Liver (tissue), 3 donors: ENCODE data around the gene ZNF695.

Experiments used
- RAD21 ChIP-seq, 2 donors: IDR thresholded peaks; 2 replicates each; pipeline ENCODE4 v1.6.1; 2016; ENCODE audit warnings: antibody characterized with exemption in 2 of 2, mild to moderate bottlenecking in 2 of 2
- RXRA ChIP-seq, 2 donors: IDR thresholded peaks; 2 replicates each; pipeline ENCODE4 v1.6.1; 2017 to 2018; ENCODE audit warnings: antibody characterized with exemption in 2 of 2, mild to moderate bottlenecking in 1 of 2
- TF ChIP-seq, protein P1 (sequence below): IDR thresholded peaks from 2 replicates; pipeline ENCODE4 v1.6.1; 2016; ENCODE audit warnings: antibody characterized with exemption, mild to moderate bottlenecking
- TF ChIP-seq, protein P2 (sequence below): fragments of 150-350 bp; IDR thresholded peaks from 2 replicates; pipeline ENCODE4 v1.5.1; 2017; ENCODE audit warnings: improper control_type of control experiment, low read depth, low read length; ENCODE audit not compliant: missing input control
- TF ChIP-seq, protein P3 (sequence below): IDR thresholded peaks from 2 replicates; pipeline ENCODE4 v1.6.1; 2016; ENCODE audit warnings: antibody characterized with exemption
- donor health status: healthy.
- donor health status: healthy.

DNA sequence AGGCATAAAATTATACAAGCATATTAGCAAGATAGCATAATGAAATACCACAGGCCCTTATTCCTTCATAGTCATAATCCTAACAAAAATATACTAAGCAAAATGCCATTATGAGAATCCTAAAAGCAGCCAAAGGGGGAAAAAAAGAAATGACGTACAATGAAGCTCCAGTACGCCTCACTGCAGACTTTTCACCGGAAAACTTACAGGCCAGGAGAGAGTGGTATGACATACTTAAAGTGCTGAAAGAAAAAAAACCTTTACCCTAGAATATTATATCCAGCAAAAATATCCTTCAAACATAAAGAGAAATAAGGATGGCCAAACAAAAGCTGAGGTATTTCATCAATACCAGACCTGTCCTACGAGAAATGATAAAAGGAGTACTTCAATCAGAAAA, 19.5 kb downstream of the ZNF695 start:
- TF ChIP-seq, protein P1, sequence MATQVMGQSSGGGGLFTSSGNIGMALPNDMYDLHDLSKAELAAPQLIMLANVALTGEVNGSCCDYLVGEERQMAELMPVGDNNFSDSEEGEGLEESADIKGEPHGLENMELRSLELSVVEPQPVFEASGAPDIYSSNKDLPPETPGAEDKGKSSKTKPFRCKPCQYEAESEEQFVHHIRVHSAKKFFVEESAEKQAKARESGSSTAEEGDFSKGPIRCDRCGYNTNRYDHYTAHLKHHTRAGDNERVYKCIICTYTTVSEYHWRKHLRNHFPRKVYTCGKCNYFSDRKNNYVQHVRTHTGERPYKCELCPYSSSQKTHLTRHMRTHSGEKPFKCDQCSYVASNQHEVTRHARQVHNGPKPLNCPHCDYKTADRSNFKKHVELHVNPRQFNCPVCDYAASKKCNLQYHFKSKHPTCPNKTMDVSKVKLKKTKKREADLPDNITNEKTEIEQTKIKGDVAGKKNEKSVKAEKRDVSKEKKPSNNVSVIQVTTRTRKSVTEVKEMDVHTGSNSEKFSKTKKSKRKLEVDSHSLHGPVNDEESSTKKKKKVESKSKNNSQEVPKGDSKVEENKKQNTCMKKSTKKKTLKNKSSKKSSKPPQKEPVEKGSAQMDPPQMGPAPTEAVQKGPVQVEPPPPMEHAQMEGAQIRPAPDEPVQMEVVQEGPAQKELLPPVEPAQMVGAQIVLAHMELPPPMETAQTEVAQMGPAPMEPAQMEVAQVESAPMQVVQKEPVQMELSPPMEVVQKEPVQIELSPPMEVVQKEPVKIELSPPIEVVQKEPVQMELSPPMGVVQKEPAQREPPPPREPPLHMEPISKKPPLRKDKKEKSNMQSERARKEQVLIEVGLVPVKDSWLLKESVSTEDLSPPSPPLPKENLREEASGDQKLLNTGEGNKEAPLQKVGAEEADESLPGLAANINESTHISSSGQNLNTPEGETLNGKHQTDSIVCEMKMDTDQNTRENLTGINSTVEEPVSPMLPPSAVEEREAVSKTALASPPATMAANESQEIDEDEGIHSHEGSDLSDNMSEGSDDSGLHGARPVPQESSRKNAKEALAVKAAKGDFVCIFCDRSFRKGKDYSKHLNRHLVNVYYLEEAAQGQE = no peak
- TF ChIP-seq, protein P2, sequence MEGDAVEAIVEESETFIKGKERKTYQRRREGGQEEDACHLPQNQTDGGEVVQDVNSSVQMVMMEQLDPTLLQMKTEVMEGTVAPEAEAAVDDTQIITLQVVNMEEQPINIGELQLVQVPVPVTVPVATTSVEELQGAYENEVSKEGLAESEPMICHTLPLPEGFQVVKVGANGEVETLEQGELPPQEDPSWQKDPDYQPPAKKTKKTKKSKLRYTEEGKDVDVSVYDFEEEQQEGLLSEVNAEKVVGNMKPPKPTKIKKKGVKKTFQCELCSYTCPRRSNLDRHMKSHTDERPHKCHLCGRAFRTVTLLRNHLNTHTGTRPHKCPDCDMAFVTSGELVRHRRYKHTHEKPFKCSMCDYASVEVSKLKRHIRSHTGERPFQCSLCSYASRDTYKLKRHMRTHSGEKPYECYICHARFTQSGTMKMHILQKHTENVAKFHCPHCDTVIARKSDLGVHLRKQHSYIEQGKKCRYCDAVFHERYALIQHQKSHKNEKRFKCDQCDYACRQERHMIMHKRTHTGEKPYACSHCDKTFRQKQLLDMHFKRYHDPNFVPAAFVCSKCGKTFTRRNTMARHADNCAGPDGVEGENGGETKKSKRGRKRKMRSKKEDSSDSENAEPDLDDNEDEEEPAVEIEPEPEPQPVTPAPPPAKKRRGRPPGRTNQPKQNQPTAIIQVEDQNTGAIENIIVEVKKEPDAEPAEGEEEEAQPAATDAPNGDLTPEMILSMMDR = no peak
- TF ChIP-seq RAD21 (IDR thresholded peaks at IDR 0.05) = no peak
- TF ChIP-seq, protein P3, sequence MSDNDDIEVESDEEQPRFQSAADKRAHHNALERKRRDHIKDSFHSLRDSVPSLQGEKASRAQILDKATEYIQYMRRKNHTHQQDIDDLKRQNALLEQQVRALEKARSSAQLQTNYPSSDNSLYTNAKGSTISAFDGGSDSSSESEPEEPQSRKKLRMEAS = no peak
- no peak for TF ChIP-seq RXRA (IDR thresholded peaks at IDR 0.05)
